Measurements from ENCODE around the gene SP100. TPM values are rescaled to one million over a fixed set of nuclear protein-coding genes. Genes with fewer than 3 reads are reported as not detected.

SP100 gene
- polyA plus RNA-seq, 3 donors, result 19.1 to 34.9 (median 22.3) TPM

- DNase-seq (ENCODE audit: extremely low read depth in 1 of 11, low read depth in 9 of 11, low spot score in 4 of 11), result no peak
Measured at GRCh38 chr2:230505162-230505561, 89.2 kb downstream of the SP100 start.

- DNase-seq (ENCODE audit: extremely low read depth in 1 of 11, low read depth in 9 of 11, low spot score in 4 of 11), result no peak
Measured at GRCh38 chr2:230512955-230513748, 97.2 kb downstream of the SP100 start.

GRCh38 chr2:230520061-230520874 is 104.3 kb downstream of the SP100 start:
- DNase-seq (ENCODE audit: extremely low read depth in 1 of 11, low read depth in 9 of 11, low spot score in 4 of 11), result no peak

- DNase-seq (ENCODE audit: extremely low read depth in 1 of 11, low read depth in 9 of 11, low spot score in 4 of 11), result no peak
Measured at GRCh38 chr2:230520875-230521155, 104.8 kb downstream of the SP100 start.

GRCh38 chr2:230521386-230521785 is 105.4 kb downstream of the SP100 start:
- DNase-seq (ENCODE audit: extremely low read depth in 1 of 11, low read depth in 9 of 11, low spot score in 4 of 11), result no peak

GRCh38 chr2:230525682-230526081 is 109.7 kb downstream of the SP100 start:
- DNase-seq (ENCODE audit: extremely low read depth in 1 of 11, low read depth in 9 of 11, low spot score in 4 of 11), result no peak

GRCh38 chr2:230537531-230537976 is 121.6 kb downstream of the SP100 start:
- no peak for DNase-seq (ENCODE audit: extremely low read depth in 1 of 11, low read depth in 9 of 11, low spot score in 4 of 11)

- DNase-seq (ENCODE audit: extremely low read depth in 1 of 11, low read depth in 9 of 11, low spot score in 4 of 11), result no peak
Measured at GRCh38 chr2:230540332-230540731, 124.3 kb downstream of the SP100 start.

- DNase-seq (ENCODE audit: extremely low read depth in 1 of 11, low read depth in 9 of 11, low spot score in 4 of 11), result no peak
Measured at GRCh38 chr2:230541934-230542380, 126.0 kb downstream of the SP100 start.

- no peak for DNase-seq (ENCODE audit: extremely low read depth in 1 of 11, low read depth in 9 of 11, low spot score in 4 of 11)
Measured at GRCh38 chr2:230542751-230543150, 126.8 kb downstream of the SP100 start.

- no peak for DNase-seq (ENCODE audit: extremely low read depth in 1 of 11, low read depth in 9 of 11, low spot score in 4 of 11)
Measured at GRCh38 chr2:230552181-230552580, 136.2 kb downstream of the SP100 start.

- no peak for DNase-seq (ENCODE audit: extremely low read depth in 1 of 11, low read depth in 9 of 11, low spot score in 4 of 11)
Measured at GRCh38 chr2:230557065-230557464, 141.1 kb downstream of the SP100 start.

- no peak for DNase-seq (ENCODE audit: extremely low read depth in 1 of 11, low read depth in 9 of 11, low spot score in 4 of 11)
Measured at GRCh38 chr2:230564805-230565779, 149.1 kb downstream of the SP100 start.

- DNase-seq (ENCODE audit: extremely low read depth in 1 of 11, low read depth in 9 of 11, low spot score in 4 of 11), result no peak
Measured at GRCh38 chr2:230569298-230569697, 153.3 kb downstream of the SP100 start.

GRCh38 chr2:230570987-230571386 is 155.0 kb downstream of the SP100 start:
- DNase-seq (ENCODE audit: extremely low read depth in 1 of 11, low read depth in 9 of 11, low spot score in 4 of 11), result no peak

- no peak for DNase-seq (ENCODE audit: extremely low read depth in 1 of 11, low read depth in 9 of 11, low spot score in 4 of 11)
Measured at GRCh38 chr2:230575642-230576324, 159.8 kb downstream of the SP100 start.

GRCh38 chr2:230577114-230577513 is 161.1 kb downstream of the SP100 start:
- DNase-seq (ENCODE audit: extremely low read depth in 1 of 11, low read depth in 9 of 11, low spot score in 4 of 11), result peak in 3 of 11 donors; percentile 2 to 23 (median 20)

GRCh38 chr2:230578106-230578505 is 162.1 kb downstream of the SP100 start:
- DNase-seq (ENCODE audit: extremely low read depth in 1 of 11, low read depth in 9 of 11, low spot score in 4 of 11), result no peak

GRCh38 chr2:230582851-230583283 is 166.9 kb downstream of the SP100 start:
- no peak for DNase-seq (ENCODE audit: extremely low read depth in 1 of 11, low read depth in 9 of 11, low spot score in 4 of 11)

Measured in renal cortex interstitium (tissue), 11 donors.